Ammon's horn (tissue), 1 donor: ENCODE data around the gene INTS2.
"Not testable (repeated sequence)": the region's sequence is repeated elsewhere in the genome, so short reads cannot be mapped to it uniquely, and the experiment has no call there.

ENCODE experiments used
- DNase-seq: peaks from one replicate; pipeline ENCODE4 v3.0.0-alpha.2; 2016; ENCODE audit warnings: low spot score

The INTS2 gene

GRCh38 chr17:61927208-61928100 is at the start of gene INTS2:
INTS2 (minus strand) TSS chr17:61927982; CDS start chr17:61926644, 1,338 bp downstream.
- peak; percentile 96 for DNase-seq

- no peak for DNase-seq
Measured at GRCh38 chr17:61974115-61974514, 46.3 kb upstream of the INTS2 start.

- no peak for DNase-seq
Measured at GRCh38 chr17:61972311-61972710, 44.5 kb upstream of the INTS2 start.

GRCh38 chr17:61970030-61970429 is 42.2 kb upstream of the INTS2 start:
- no peak for DNase-seq

GRCh38 chr17:61968757-61969156 is 41.0 kb upstream of the INTS2 start:
- no peak for DNase-seq

- DNase-seq = no peak
Measured at GRCh38 chr17:61967729-61968128, 39.9 kb upstream of the INTS2 start.

GRCh38 chr17:61966191-61966590 is 38.4 kb upstream of the INTS2 start:
- DNase-seq = no peak

GRCh38 chr17:61955619-61956018 is 27.8 kb upstream of the INTS2 start:
- DNase-seq = no peak

- DNase-seq = peak; percentile 10
Measured at GRCh38 chr17:61947367-61948078, 19.7 kb upstream of the INTS2 start.

- no peak for DNase-seq
Measured at GRCh38 chr17:61946359-61946758, 18.6 kb upstream of the INTS2 start.

- DNase-seq = no peak
Measured at GRCh38 chr17:61943117-61943516, 15.3 kb upstream of the INTS2 start.

- DNase-seq = no peak
Measured at GRCh38 chr17:61942085-61942484, 14.3 kb upstream of the INTS2 start.

- no peak for DNase-seq
Measured at GRCh38 chr17:61928101-61928436, 287 bp upstream of the INTS2 start.

GRCh38 chr17:61926826-61927207 is 965 bp downstream of the INTS2 start:
- DNase-seq = no peak

GRCh38 chr17:61915162-61915561 is 12.6 kb downstream of the INTS2 start:
- not testable (repeated sequence) for DNase-seq

GRCh38 chr17:61908292-61909037 is 19.3 kb downstream of the INTS2 start:
- no peak for DNase-seq

- DNase-seq = no peak
Measured at GRCh38 chr17:61907361-61907760, 20.4 kb downstream of the INTS2 start.

GRCh38 chr17:61904094-61904710 is 23.6 kb downstream of the INTS2 start:
- no peak for DNase-seq

- DNase-seq = no peak
Measured at GRCh38 chr17:61903251-61903650, 24.5 kb downstream of the INTS2 start.

- no peak for DNase-seq
Measured at GRCh38 chr17:61897548-61898180, 30.1 kb downstream of the INTS2 start.

GRCh38 chr17:61895391-61895790 is 32.4 kb downstream of the INTS2 start:
- DNase-seq = no peak

- DNase-seq = not testable (repeated sequence)
Measured at GRCh38 chr17:61894310-61894709, 33.5 kb downstream of the INTS2 start.
